ENCODE results near the gene SLC25A34. TPM values are rescaled to one million over a fixed set of nuclear protein-coding genes. Genes with fewer than 3 reads are reported as not detected.
"Not testable (repeated sequence)": the region's sequence is repeated elsewhere in the genome, so short reads cannot be mapped to it uniquely, and the experiment has no call there.

SLC25A34 gene
- total RNA-seq, 1 experiment from 2014 or later = 1.1 TPM

DNA sequence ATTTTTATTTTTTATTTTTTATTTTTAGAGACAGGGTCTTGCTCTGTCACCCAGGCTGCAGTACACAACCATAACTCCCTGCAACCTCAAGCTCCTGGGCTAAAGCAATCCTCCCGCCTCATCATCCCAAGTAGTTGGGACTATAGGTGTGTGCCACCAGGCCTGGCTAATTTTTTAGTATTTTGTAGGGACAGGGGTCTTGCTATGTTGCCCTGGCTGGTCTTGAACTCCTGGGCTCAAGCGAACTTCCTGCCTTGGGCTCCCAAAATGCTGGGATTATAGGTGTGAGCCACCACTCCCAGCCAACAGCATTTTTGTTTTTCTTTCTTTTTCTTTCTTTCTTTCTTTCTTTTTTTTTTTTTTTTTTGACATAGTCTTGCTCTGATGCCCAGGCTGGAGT lies 37.9 kb upstream of the SLC25A34 start (continued):
- TF ChIP-seq ZNF425 (CRISPR knock-in tag; conservative IDR thresholded peaks at IDR 0.05) = no peak
- no peak for TF ChIP-seq PRRX2 (CRISPR knock-in tag; IDR thresholded peaks at IDR 0.05)
- TF ChIP-seq FOXP1 (CRISPR knock-in tag; IDR thresholded peaks at IDR 0.05; ENCODE audit: borderline replicate concordance) = no peak
- TF ChIP-seq NR2C2 (CRISPR knock-in tag; IDR thresholded peaks at IDR 0.05) = no peak
- TF ChIP-seq RELA (CRISPR knock-in tag; IDR thresholded peaks at IDR 0.05; ENCODE audit: borderline replicate concordance) = no peak

GRCh38 chr1:15699321-15699720 lies 36.7 kb upstream of the SLC25A34 start:
- H3K27ac Mint-ChIP-seq; H3K4me3 Mint-ChIP-seq; CTCF ChIA-PET; H3K36me3 Mint-ChIP-seq; H3K4me1 Mint-ChIP-seq; DNase-seq (ENCODE audit: low spot score); ATAC-seq; H3K27me3 Mint-ChIP-seq (ENCODE audit: low read depth); H3K9me3 Mint-ChIP-seq: not testable (repeated sequence)
- POLR2A ChIA-PET = interaction anchor here (0.6 kb wide), 1 partner anchor 137 kb away, joined by 4 read pairs; no protein-coding TSS in a partner anchor

DNA sequence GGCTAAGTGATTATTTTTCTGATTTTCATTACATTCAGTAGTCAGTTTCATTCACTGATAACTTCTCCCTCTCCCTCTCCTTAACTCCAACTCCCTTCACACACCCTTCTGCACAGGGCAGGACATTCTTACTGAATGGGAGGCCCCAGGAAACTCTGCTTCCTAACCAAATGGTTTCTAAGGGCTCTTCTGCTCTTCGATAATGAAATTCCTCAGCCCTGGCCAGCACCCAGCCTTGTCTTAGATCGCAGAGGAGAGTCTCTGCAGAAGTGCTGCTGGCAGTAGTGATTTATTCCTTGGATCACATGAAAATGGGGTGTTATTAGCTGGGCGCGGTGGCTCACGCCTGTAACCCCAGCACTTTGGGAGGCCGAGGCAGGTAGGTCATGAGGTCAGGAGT lies 35.5 kb upstream of the SLC25A34 start:
- no peak overlapping the region for H3K4me3 Mint-ChIP-seq
- H3K27me3 Mint-ChIP-seq (ENCODE audit: low read depth) = no peaks in the 10 kb centered on the region
- H3K27ac Mint-ChIP-seq = no peak overlapping the region
- no peaks in the 10 kb centered on the region for H3K9me3 Mint-ChIP-seq
- CTCF ChIA-PET = no interaction called here
- TF ChIP-seq TCF7 (CRISPR knock-in tag; IDR thresholded peaks at IDR 0.05; ENCODE audit: low read depth) (no peak), NFYB (CRISPR knock-in tag; conservative IDR thresholded peaks at IDR 0.05; ENCODE audit: low read depth) (no peak), CREB1 (CRISPR knock-in tag; IDR thresholded peaks at IDR 0.05) (no peak), FOXK1 (CRISPR knock-in tag; IDR thresholded peaks at IDR 0.05) (no peak), GRHL2 (CRISPR knock-in tag; IDR thresholded peaks at IDR 0.05; ENCODE audit: insufficient replicate concordance, severe bottlenecking) (no peak), FOXP1 (CRISPR knock-in tag; IDR thresholded peaks at IDR 0.05; ENCODE audit: borderline replicate concordance) (no peak), CBFB (CRISPR knock-in tag; IDR thresholded peaks at IDR 0.05; ENCODE audit: low read depth) (no peak), ZMAT4 (CRISPR knock-in tag; IDR thresholded peaks at IDR 0.05) (no peak), E2F4 (CRISPR knock-in tag; IDR thresholded peaks at IDR 0.05; ENCODE audit: borderline replicate concordance, low read depth) (no peak), CREM (CRISPR knock-in tag; IDR thresholded peaks at IDR 0.05) (no peak)
- DNase-seq (ENCODE audit: low spot score) = no peak
- no peak for ATAC-seq
- H3K4me1 Mint-ChIP-seq = peaks cover 3% of the 10 kb centered on the region
- no peaks in the 10 kb centered on the region for H3K36me3 Mint-ChIP-seq
- POLR2A ChIA-PET = no interaction called here

- ChIA-PET POLR2A (no interaction called here), CTCF (interaction anchor here (0.9 to 1.3 kb wide), 3 partner anchors 11 to 74 kb away, joined by 3 to 8 read pairs (median 3); partner anchors contain the start of gene TMEM82)
- no peaks in the 10 kb centered on the region for H3K27me3 Mint-ChIP-seq (ENCODE audit: low read depth)
These were observed 34.3 kb upstream of the SLC25A34 start for GRCh38 chr1:15701784-15702183.

More at GRCh38 chr1:15701784-15702183, 34.3 kb upstream of the SLC25A34 start:
- Mint-ChIP-seq H3K36me3 (no peaks in the 10 kb centered on the region), H3K9me3 (no peaks in the 10 kb centered on the region), H3K27ac (peak overlapping the region; percentile 60; the same call in 1 of the 2 replicates), H3K4me1 (peaks cover 3% of the 10 kb centered on the region), H3K4me3 (no peak overlapping the region)
- no peak for TF ChIP-seq OVOL2 (CRISPR knock-in tag; IDR thresholded peaks at IDR 0.05; ENCODE audit: borderline replicate concordance)
- no peak for TF ChIP-seq ZNF263 (CRISPR knock-in tag; IDR thresholded peaks at IDR 0.05; ENCODE audit: low read depth)
- no peak for TF ChIP-seq NR2C2 (CRISPR knock-in tag; IDR thresholded peaks at IDR 0.05)
- TF ChIP-seq, protein P1, sequence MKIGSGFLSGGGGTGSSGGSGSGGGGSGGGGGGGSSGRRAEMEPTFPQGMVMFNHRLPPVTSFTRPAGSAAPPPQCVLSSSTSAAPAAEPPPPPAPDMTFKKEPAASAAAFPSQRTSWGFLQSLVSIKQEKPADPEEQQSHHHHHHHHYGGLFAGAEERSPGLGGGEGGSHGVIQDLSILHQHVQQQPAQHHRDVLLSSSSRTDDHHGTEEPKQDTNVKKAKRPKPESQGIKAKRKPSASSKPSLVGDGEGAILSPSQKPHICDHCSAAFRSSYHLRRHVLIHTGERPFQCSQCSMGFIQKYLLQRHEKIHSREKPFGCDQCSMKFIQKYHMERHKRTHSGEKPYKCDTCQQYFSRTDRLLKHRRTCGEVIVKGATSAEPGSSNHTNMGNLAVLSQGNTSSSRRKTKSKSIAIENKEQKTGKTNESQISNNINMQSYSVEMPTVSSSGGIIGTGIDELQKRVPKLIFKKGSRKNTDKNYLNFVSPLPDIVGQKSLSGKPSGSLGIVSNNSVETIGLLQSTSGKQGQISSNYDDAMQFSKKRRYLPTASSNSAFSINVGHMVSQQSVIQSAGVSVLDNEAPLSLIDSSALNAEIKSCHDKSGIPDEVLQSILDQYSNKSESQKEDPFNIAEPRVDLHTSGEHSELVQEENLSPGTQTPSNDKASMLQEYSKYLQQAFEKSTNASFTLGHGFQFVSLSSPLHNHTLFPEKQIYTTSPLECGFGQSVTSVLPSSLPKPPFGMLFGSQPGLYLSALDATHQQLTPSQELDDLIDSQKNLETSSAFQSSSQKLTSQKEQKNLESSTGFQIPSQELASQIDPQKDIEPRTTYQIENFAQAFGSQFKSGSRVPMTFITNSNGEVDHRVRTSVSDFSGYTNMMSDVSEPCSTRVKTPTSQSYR (CRISPR knock-in tag; IDR thresholded peaks at IDR 0.05) = no peak
- TF ChIP-seq MXD4 (CRISPR knock-in tag; IDR thresholded peaks at IDR 0.05; ENCODE audit: borderline replicate concordance) = no peak
- TF ChIP-seq SMAD3 (CRISPR knock-in tag; IDR thresholded peaks at IDR 0.05; ENCODE audit: borderline replicate concordance) = no peak
- no peak for TF ChIP-seq ZNF317 (CRISPR knock-in tag; IDR thresholded peaks at IDR 0.05; ENCODE audit: borderline replicate concordance, low read depth)
- TF ChIP-seq, protein P2, sequence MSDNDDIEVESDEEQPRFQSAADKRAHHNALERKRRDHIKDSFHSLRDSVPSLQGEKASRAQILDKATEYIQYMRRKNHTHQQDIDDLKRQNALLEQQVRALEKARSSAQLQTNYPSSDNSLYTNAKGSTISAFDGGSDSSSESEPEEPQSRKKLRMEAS (CRISPR knock-in tag; IDR thresholded peaks at IDR 0.05) = no peak
- DNase-seq (ENCODE audit: low spot score) (no peak), ATAC-seq (no peak)

Measured in WTC11 (cell line).